KOPT-K1 (cell line): ENCODE data around the gene DRD1.
"Not testable (repeated sequence)": the region's sequence is repeated elsewhere in the genome, so short reads cannot be mapped to it uniquely, and the experiment has no call there.

Experiments used
- H3K27ac ChIP-seq: fragments of 200-600 bp; sonication (generic); 2 replicates; pipeline ENCODE4 v1.5.1; 2016; ENCODE audit warnings: antibody characterized with exemption, mild to moderate bottlenecking, low read depth, low read length; ENCODE audit not compliant: poor library complexity, severe bottlenecking
- H3K36me3 ChIP-seq: fragments of 200-600 bp; sonication (generic); 2 replicates; pipeline ENCODE4 v1.5.1; 2017; ENCODE audit warnings: antibody characterized with exemption, mild to moderate bottlenecking, low read length, moderate library complexity; ENCODE audit not compliant: insufficient read depth
- H3K9me3 ChIP-seq: fragments of 200-600 bp; sonication (generic); 2 replicates; pipeline ENCODE4 v1.5.1; 2017; ENCODE audit warnings: antibody characterized with exemption, low read length, mild to moderate bottlenecking; ENCODE audit not compliant: insufficient read depth, poor library complexity, severe bottlenecking

Gene DRD1

DNA sequence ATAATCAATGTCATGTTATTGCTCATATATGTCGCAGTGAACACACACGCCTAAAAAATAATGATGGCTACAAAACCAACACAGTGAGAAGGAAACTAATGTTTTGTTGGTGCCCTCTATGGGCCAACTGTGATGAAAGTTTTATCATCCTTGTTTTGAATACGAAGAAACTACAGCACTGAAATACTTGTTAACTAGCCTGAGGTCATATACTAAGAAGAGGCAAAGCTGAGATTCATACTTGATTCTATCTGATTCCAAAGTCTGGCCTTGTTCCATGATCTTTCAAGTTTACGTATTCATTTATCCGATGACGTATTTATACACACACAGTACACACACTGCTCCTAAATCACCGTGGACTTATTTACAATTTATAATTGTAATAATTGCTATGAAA is 16.1 kb upstream of the DRD1 start:
- Histone ChIP-seq H3K27ac (no peak overlapping the region), H3K36me3 (no peaks in the 10 kb centered on the region), H3K9me3 (no peaks in the 10 kb centered on the region)

DNA sequence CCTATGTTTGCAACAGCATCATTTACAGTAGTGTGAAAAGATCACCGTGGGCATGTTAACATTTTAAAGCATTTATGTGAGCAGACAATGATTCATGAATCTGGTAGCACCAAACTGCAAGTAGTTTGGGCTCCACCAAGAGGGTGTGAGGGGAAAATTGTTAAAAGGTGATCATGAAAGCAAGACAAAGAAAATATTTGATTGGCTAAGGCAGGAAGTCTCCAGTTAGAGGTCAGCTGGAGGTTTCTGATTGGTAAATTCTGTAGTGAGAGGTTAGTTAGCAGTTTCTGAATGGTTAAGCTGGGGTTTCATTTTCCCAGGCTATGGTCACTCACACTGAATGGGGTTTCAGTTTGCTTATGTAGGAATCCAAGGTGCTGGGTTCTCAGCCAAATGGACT is 13.5 kb upstream of the DRD1 start:
- H3K27ac ChIP-seq, result no peak overlapping the region
- no peaks in the 10 kb centered on the region for H3K36me3 ChIP-seq
- no peaks in the 10 kb centered on the region for H3K9me3 ChIP-seq

DNA sequence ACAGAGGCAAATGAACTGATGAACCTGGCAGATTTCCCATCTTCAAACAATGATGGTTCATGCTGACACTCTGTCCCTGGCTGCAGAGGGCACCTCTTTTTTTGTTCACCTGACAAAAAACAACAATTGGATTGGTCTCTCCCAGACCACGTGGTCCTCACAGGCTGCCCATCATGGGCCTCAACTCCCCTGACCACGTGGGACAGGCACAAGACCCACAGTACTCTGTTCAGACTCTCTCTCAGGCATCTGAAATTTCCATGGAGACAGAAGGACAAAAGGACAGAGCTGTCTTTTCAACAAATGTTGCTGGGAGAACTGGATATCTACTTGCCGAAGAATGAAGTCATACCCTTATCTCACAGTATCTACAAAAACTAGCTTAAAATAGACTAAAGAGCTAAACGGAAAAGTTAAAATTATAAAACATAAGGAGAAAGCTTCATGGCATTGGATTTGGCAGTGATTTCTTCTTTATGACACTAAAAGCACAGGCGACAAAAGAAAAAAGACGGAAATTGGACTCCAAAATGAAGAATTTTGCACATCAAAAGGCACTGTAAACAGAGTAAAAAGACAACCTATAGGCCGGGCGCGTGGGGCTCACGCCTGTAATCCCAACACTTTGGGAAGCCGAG is 12.2 kb upstream of the DRD1 start:
- Histone ChIP-seq H3K36me3 (no peaks in the 10 kb centered on the region), H3K27ac (no peak overlapping the region), H3K9me3 (no peaks in the 10 kb centered on the region)

DNA sequence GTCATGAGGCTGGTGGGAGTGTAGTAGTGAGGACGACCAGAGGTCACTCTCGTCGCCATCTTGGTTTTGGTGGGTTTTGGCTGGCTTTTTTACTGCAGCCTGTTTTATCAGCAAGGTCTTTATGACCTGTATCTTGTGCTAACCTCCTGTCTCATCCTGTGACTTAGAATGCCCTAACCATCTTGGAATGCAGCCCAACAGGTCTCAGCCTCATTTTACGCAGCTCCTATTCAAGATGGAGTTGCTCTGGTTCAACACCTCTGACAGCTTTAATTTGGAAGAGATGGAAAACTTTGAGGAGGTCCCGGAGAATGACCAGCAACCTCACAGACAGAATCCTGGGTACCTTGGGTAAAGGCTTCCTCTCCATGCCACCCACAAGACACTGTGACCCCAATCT is 10.4 kb upstream of the DRD1 start:
- H3K27ac ChIP-seq, H3K9me3 ChIP-seq, H3K36me3 ChIP-seq: not testable (repeated sequence)

DNA sequence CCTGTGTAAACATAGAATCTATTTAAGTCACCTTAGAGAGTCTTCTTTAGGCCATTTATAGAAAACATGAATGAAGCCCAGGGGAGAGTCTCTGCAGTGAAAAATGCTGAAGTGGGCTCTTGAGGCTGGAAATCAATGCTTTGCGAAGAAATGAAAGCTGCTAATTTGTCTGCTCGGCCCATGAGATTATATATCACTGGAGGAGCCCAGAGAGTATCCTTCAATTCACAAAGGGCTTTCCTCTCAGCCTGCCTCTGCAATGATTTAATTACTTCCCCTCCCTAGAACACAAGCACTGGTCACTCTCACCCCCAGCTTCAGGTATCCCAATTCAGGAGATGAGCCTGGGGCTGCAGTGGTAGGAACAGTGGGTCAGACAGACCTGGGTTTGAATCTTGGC is 8.2 kb upstream of the DRD1 start:
- Histone ChIP-seq H3K36me3 (no peaks in the 10 kb centered on the region), H3K9me3 (no peaks in the 10 kb centered on the region), H3K27ac (no peak overlapping the region)

DNA sequence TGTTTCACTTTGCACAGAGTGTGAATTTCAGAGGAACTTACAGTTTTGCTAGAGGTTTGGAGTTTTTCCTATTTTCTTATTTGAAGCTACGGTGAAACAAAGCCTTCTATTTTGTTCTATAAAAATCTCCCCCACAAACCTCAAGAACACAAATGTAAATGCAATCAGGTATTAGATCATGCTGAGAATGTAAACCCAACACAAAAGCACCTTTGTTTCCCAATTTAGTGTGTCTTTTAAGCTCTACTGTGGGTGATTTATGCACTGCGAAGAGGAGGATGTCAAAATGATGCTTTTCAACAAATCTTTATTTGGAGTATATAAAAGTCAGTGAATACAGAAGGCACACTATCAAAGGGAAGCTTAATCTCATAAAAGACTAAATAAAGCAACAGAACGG is 4.3 kb upstream of the DRD1 start:
- no peaks in the 10 kb centered on the region for H3K9me3 ChIP-seq
- H3K36me3 ChIP-seq, result no peaks in the 10 kb centered on the region
- no peak overlapping the region for H3K27ac ChIP-seq

DNA sequence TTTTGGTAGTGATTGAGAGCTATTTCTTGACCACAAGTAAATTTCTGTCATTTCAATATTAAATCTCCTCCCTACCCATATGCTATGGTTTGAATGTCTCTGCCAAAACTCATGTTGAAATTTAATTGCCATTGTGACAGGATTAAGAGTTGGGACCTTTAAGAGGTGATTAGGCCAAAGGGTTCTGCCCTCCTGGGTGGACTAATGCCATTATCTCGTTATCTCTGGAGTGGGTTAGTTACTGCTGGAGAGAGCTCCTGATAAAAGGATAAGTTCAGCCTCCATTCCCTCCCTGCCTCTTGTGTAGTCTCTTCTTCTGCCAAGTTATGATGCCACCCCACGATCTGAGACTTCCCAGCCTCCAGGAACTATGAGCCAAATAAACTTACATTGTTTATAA is 3.6 kb upstream of the DRD1 start:
- Histone ChIP-seq H3K9me3 (no peaks in the 10 kb centered on the region), H3K27ac (no peak overlapping the region), H3K36me3 (no peaks in the 10 kb centered on the region)

DNA sequence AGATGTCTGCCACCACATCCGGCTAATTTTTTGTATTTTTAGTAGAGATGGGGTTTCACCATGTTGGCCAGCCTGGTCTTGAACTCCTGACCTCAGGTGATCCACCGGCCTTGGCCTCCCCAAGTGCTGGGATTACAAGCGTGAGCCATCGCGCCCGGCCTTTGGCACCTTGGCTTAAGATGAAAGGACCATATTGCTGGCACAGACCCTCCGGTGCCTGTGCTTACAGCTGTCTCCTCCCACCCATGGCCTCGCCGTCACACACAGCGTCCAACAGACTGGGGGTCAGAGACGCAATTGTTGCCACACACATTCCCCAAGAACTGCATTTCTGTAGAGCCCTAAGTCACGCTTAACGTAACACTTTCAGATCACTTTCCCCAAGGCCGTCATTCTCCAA is 2.4 kb upstream of the DRD1 start:
- not testable (repeated sequence) for H3K36me3 ChIP-seq, H3K27ac ChIP-seq, H3K9me3 ChIP-seq

DNA sequence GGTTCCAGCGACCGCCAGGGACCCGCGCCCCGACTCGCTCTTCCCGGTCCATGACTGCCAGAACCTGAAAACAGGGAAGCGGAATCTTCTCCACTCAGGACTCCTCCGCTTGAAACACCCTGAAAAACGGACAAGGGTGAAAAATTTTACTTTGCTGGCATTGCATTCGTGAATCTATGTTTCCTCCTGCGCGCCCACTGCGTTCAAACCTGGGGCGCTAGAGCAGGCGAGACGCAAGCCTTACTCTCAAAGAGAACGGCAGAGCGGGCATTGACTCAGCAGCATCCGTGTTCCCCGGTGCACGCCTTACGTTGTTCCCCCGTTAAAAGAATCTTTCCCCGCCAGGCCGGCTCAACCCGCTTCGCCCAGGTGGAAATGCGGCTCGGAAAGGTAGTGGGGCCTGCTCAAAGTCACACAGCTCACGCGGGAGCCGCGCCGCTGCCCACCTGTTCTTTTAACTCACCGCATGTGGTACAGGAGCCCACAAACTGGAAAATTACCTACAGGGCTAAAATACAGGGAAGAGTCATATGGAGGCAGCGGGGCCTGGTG is 999 bp upstream of the DRD1 start:
- Histone ChIP-seq H3K9me3 (no peaks in the 10 kb centered on the region), H3K36me3 (no peaks in the 10 kb centered on the region), H3K27ac (no peak overlapping the region)

DNA sequence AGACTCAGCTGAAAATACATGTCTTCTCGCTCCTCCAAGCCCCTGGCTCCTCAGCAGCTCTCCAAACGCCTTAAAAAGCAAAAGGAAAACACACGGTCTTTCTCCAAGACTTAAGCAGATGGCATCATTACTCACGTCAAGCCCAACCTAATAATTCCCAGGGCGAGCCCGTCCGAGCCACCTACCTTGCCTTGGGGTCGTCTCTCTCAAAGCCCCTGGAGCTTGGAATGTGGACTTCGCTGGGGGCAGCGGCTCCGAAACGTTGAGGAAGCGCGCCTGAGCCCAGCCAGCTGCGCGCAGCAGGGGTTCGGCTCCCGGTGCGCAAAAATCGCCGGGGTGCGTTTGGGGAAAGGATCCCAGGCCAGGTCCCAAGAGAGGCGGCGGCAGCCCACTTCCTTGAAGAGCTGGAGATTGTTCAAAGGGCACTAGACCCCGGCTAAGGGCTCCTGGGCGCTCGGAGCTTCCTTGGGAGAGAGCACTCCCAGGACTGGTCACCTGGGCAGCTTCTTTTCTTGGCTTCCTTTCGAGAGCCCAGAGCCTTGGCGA is 395 bp downstream of the DRD1 start:
- Histone ChIP-seq H3K9me3 (no peaks in the 10 kb centered on the region), H3K27ac (no peak overlapping the region), H3K36me3 (no peaks in the 10 kb centered on the region)

DNA sequence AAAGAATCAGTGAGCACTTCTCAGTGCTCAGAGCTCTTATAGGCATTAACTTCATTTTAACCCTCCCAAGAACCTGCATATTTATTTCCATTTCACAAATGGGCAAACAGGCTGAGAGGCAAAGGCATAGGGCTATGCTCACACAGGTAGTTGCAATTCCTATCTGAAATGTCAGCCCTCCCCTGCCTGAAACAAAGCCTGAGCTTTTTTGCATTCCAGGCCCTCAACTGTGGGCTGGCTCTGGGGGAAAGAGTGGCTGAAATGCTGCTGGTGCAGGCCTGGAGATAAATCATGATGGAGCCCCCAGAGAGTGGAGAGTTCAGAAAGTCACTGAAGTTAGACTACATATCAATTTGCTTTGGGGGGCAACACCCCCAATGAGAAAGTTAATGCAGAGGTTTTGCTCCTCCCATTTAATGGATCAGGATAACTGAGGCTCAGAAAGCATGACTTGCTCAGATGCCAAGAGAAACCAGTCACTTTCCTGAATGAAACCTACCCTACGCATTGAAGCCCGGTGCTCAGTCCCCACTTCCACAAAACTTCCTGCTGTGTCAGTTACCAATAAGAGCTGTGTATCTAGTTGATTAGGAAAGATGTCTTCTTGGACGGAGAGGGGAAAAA is 5.6 kb downstream of the DRD1 start:
- Histone ChIP-seq H3K9me3 (no peaks in the 10 kb centered on the region), H3K27ac (no peak overlapping the region), H3K36me3 (no peaks in the 10 kb centered on the region)

DNA sequence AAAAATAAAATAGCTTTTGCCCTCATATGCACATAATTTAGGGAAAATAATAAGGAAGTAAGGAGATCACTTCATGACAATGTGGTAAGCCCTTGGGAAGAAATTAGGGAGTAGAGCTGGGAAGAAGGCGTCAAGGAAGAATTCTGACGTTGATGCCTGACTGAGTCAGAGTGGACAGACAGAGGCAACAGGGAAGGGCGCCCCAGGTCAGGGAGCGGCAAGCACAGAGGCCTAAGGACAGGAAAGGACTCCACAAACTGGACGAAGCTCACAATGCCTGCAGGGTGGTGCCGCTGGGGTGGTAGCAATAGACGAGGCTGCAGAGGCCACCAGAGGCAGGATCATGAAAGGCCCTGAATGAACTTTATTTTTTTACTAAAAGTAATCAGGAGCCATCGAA is 7.6 kb downstream of the DRD1 start:
- no peaks in the 10 kb centered on the region for H3K9me3 ChIP-seq
- no peaks in the 10 kb centered on the region for H3K36me3 ChIP-seq
- H3K27ac ChIP-seq, result no peak overlapping the region

DNA sequence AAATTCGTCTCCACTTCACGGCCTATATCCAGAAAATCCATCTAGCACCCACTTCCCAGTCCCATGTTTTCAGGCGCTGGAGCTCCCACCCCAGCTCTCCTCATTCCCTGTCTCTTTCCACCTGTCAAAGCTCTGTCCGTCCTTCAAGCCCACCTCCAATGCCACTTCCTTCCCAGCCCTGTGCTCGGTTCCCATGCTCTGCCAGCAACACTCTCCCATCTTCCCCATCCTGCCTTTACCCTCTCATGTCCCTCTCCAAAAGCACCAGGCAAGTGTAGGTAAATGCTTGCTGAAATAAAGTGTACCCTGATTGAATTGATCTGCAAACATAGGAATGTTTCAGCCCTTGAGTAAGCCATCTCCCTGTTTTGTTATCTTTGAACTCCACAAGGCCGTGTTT is 9.2 kb downstream of the DRD1 start:
- Histone ChIP-seq H3K36me3 (no peaks in the 10 kb centered on the region), H3K27ac (no peak overlapping the region), H3K9me3 (no peaks in the 10 kb centered on the region)

DNA sequence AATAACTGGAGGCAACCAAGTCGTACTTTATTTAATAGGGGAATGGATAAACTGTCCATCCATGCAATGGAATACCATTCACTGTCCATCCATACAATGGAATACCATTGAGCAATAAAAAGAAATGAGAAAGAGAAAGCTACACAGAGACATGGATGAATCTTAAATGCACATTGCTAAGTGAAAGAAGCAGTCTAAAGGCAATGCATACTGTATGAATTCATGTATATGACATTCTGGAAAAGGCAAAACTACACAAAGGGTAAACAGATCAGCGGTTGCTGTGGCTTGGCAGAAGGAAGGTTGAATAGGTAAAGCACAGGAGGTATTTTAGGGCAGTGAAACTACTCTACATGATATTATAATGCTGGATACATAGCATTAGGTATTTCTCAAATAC is 16.2 kb downstream of the DRD1 start:
- H3K36me3 ChIP-seq, result no peaks in the 10 kb centered on the region
- H3K9me3 ChIP-seq, result no peaks in the 10 kb centered on the region
- H3K27ac ChIP-seq, result no peak overlapping the region

DNA sequence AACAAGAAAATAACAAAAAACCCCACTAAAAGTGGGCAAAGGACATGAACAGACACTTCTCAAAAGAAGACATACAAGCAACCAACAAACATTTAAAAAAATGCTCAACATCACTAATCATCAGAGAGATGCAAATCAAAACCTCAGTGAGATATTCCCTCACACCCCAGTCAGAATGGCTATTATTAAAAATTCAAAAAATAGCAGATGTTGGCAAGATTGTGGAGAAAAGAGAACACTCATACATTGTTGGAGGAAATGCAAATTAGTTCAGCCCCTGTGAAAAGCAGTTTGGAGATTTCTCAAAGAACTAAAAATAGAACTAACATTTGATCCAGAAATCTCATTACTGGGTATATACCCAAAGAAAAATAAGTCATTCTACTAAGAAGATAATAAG is 19.4 kb downstream of the DRD1 start:
- H3K27ac ChIP-seq, H3K9me3 ChIP-seq, H3K36me3 ChIP-seq: not testable (repeated sequence)

DNA sequence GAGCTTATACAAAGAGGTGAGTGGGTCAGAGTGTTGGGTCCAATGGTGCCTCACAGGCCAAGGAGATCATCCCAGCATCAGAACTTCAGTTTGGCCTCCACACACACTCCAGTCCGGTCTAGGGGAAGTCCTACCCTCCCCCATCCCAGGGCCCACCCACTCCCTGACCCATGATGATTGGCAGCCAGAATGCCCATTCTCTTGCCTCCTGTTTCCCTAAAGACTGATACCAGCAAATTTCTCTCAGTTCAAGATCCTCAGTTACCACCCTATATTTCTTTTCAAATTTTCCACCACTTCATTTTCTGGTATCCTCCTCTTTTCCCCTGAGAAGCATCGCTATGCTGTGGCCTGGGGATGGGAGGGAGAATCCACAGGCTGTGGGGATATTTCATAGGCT is 21.9 kb downstream of the DRD1 start:
- Histone ChIP-seq H3K27ac (no peak overlapping the region), H3K9me3 (no peaks in the 10 kb centered on the region), H3K36me3 (no peaks in the 10 kb centered on the region)
